ENCODE results near the gene RARB.

RARB gene

GRCh38 chr3:25454005-25454927 lies 26.2 kb downstream of the RARB start:
- no peak overlapping the region for H3K27ac ChIP-seq

GRCh38 chr3:25455441-25456132 lies 27.5 kb downstream of the RARB start:
- TF ChIP-seq CTCF (conservative IDR thresholded peaks at IDR 0.05) = no peak
- no peak for TF ChIP-seq ZFX (IDR thresholded peaks at IDR 0.05)
- peak overlapping the region; percentile 41 for H3K27ac ChIP-seq

More at GRCh38 chr3:25454005-25454927, 26.2 kb downstream of the RARB start:
- TF ChIP-seq CTCF (conservative IDR thresholded peaks at IDR 0.05) (no peak), ZFX (IDR thresholded peaks at IDR 0.05) (no peak)

- TF ChIP-seq ZFX (IDR thresholded peaks at IDR 0.05) = no peak
- no peak for TF ChIP-seq CTCF (conservative IDR thresholded peaks at IDR 0.05)
- peak overlapping the region; percentile 65; the same call in 1 of the 2 replicates for H3K27ac ChIP-seq
Observed at GRCh38 chr3:25456723-25457670, 28.9 kb downstream of the RARB start.

GRCh38 chr3:25457671-25458419 lies 29.8 kb downstream of the RARB start:
- H3K27ac ChIP-seq = peak overlapping the region; percentile 65; the same call in 1 of the 2 replicates
- TF ChIP-seq ZFX (IDR thresholded peaks at IDR 0.05) (no peak), CTCF (conservative IDR thresholded peaks at IDR 0.05) (no peak)

- H3K27ac ChIP-seq = no peak overlapping the region
- no peak for TF ChIP-seq CTCF (conservative IDR thresholded peaks at IDR 0.05)
- TF ChIP-seq ZFX (IDR thresholded peaks at IDR 0.05) = no peak
Observed at GRCh38 chr3:25458420-25458814, 30.4 kb downstream of the RARB start.

- no peak overlapping the region for H3K27ac ChIP-seq
- no peak for TF ChIP-seq ZFX (IDR thresholded peaks at IDR 0.05)
- TF ChIP-seq CTCF (conservative IDR thresholded peaks at IDR 0.05) = no peak
Observed at GRCh38 chr3:25460751-25461150, 32.7 kb downstream of the RARB start.
